KBM-7 (cell line): ENCODE data around the gene RCBTB2.

Source experiments
- DNase-seq: peaks from one replicate; pipeline ENCODE4 v3.0.0-alpha.2; 2015
- in situ Hi-C: fragments of 300-500 bp; cut with MboI; formaldehyde crosslinking; loops from 2 replicates; pipeline ENCODE4 v1.14.3; 2020; ENCODE audit warnings: low sequenced_read_pairs, low pct_unique_long_range_greater_than_20kb, mixed read lengths

Gene RCBTB2

DNA sequence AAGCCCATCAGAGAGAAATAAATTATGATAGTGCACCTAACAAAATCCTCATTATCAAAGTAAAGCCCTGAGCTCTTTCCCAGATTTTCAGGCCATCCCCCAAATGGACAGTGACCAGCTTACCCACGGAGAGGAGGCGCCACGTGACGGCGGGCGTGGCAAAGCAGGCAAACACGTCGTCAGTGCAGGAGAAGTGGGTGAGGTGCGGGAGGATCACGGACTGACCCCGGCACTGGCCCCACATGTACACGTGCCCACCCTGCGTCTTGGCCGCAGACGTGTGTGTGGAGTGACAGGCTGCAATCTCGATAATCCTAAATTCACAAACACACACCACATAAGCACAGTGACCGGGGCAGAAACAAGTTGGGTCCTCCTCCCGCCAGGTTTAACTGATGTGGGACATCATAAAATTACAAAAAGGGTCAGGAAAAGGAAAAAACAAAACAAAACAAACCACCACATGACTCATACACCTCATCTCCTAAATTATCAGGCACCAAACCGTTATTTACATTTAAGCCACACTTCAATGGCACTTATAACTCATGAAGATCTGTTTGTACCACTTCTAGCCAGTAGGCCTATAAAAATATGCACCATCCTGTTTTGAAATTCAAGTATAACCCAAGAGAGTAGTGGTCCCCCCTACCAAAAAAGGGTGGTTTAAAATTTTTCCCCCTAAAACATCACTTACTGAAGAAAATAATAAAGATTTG, 30.1 kb downstream of the RCBTB2 start:
- no peak for DNase-seq
- in situ Hi-C loops = no loop called here

DNA sequence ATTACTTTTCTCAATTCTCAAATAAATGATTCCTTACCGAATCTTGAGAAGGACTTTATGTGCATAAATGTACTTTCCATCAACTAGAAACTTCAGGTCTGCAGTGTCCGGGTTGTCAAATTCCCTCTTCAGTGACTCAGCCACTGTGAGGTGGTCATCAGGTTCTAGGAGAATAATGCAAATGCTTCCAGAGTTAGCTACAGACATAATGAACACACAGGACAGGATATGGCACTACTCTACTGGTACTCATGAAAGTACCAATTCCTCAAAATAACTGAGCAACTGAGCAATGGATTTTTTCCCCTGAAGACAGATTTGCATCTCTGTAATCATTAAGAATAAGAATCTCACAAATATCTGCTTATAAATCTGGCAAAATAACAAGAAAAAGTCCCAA, 31.2 kb downstream of the RCBTB2 start:
- in situ Hi-C loops = no loop called here
- DNase-seq = no peak

DNA sequence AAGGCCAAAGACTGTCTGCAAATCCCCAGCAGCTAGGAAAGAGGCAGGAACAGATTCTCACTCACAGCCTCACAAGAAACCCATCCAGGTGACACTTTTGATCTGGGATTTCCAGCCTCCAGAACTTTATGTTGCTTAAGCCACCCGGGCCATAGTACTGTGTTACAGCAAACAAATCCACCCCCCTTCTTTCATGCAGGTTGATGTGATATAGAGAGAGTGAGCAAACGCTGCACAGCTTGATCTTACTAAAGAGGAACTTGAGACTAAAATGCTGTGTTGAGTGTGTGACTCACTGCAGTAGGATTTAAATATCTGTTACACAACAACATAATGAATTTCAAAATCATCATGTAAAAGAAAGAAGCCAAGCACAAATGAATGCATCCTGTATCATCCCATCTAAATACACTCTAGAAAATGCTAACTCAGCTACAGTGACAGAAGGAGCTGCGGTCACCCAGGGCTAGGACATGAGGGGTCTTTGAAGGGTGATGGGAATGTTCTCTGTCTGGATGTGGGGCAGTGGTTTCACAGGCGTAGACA, 32.2 kb downstream of the RCBTB2 start:
- in situ Hi-C loops = no loop called here
- DNase-seq = peak; percentile 86

DNA sequence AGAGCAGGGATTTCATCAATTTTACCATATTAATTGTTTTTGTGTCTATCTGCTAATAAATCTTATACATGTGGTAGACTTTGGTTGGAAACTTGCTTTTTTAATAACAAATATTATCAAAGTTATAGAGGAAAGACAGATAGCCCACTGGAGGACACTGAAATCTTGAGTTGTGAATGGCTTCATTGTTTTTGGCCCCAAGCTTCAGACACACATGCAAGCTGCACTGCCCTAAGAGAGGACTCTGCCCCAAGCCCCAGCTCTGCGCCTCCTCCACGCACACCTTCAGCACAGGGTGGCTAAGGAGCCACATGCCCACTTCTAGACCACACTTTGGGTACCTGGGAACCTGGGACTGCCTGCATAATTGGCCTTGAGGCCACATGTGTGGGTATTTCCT, 35.2 kb downstream of the RCBTB2 start:
- DNase-seq = no peak
- in situ Hi-C loops = no loop called here

DNA sequence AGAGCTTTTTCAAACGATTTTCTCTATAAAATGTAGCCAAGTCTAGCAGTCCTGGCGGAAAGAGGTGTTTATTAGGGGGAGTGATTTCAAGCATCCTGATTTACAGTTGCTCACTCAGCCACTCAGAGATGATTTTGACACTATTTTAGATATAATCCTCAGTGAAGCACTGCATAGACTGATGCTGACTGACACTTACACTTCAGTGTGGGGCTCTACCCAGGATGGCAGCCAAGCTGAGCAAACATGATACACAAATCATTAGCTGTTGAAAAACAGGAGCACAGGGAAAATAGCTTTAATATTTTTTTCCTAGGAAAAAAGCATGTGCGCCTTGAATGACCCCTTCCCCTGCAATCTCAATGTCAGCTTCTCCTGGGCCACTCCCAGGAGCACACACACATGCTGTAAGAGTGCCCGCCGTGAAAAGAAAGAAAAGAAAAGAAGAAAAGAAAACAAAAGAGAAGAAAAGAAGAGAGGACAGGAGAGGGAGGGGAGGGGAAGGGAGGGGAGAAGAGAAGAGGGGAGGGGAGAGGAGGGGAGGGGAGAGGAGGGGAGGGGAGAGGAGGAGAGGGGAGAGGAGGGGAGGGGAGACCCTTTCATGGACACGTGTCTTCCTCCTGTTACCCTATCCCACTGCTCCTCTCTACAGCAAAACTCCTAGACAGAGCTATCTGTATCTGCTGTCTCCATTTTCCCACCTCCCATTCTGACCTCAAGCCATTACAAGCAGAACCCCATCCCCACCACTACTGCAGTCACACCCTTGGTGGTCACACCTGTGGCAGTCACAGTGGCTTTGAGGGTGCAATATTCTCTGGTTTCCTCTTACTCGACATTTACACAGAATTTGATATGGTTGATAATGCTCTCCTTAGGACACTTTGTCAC, 36.4 kb downstream of the RCBTB2 start:
- no peak for DNase-seq
- in situ Hi-C loops = no loop called here

DNA sequence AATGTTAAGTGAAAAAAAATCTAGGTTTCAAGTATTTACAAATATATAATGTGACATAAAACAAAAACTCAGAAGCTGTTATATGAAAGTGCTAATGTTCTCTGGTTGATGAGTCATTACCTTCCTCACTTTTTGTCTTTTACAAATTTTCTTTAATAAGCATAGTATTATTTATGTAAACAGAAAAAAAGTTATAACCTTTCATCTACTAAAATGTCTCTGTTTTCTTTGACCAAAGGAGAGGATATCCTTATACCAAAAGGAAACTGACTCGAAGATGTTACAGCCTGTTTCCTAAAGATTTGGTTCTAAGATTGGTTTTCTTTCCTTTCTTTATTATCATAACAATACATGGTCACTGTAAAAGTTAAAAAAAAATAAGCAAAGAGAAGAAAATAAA, 38.0 kb downstream of the RCBTB2 start:
- in situ Hi-C loops = no loop called here
- DNase-seq = no peak

DNA sequence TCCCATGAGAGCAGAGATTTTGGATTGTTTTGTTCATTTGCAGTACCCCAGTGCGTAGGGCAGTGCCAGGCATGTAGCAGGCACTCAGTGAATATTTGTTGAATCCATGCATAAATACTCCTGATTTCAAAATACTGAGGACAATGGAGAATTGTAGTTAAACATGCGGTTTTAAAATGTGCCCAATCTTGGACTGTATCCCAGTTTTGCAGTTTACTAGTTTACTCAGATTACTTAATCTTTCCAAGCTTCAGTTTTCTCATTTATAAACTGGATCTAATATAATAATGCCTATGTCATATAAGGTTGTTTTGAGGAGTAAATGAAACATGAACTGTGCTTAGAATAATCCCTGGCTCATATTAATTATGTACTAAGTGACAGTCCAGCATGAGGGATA, 39.0 kb downstream of the RCBTB2 start:
- DNase-seq = no peak
- in situ Hi-C loops = no loop called here

DNA sequence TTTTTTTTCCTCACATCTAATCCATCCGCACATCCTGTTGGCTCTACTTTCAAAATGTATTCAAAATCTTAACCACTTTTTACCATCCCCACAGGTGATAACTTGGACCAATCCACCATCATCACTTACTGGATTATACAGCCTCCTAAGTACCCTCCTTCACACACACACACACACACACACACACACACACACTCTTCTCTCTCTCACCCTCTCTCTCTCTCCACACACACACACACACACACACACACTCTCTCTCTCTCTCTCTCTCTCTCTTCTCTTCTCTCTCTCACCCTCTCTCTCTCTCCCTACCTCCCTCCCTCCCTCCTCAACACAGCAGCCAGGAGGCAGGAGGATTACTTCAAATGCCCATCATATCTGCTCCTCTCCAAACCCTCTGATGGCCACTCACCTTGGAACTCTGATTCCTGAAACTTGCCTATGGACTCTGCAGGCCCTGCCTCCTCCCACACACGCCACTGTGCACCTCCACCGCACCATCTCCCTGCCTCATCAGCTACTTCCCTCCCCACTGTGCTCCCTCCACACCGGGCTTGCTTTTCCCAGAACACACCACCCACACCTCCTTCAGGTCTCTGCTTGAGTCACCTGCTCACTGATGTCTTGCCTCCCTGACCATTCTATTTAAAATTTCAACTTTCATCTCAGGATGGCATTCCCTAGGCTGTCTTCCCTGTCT, 39.7 kb downstream of the RCBTB2 start:
- in situ Hi-C loops = no loop called here

DNA sequence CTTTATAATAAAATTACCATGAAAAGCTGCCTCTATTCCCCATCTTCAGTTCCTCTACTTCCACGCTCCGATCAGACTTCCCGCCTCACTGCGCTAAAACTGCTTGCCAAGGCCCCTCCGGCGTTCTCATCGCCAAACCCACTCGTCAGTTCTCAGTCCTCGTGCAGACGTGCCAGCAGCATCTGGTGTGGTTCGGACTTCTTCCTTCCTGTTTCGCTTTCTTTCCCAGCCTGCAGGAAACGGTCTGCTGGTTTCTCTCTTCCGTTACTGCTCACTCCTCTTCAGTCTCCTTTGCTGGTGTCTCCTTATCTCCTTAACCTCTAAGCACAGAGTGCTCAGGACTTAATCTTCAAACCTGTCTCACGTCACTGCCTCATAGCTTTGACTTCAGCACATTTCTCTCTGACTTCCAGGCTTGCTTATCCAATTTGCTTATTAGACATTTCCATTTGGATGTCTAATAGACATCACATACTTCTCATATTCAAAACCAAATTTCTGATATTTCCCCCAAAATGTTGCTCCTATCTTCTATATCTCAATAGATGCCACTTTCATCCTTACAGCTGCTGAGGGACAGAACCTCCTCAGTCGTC, 40.3 kb downstream of the RCBTB2 start:
- in situ Hi-C loops = no loop called here
- peak; percentile 99 for DNase-seq

More for the DNA sequence above, 39.7 kb downstream of the RCBTB2 start:
- DNase-seq = peak; percentile 69

DNA sequence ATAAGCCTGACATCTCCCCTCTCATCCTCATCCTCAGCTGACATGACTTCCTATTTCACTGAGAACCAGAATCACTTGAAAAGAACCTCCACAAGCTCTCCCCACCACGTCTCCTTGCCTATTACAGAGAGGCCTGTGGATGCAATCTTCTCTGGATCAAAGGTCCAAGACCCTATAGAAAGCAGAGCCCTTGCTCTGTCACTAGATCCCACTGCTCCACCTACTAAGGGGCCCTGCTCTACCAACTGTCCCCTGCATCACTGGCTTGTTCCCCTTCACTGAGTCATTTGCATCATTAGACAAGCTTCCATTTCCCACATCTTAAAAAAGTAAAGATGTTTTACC, 40.8 kb downstream of the RCBTB2 start:
- in situ Hi-C loops = no loop called here
- DNase-seq = no peak

DNA sequence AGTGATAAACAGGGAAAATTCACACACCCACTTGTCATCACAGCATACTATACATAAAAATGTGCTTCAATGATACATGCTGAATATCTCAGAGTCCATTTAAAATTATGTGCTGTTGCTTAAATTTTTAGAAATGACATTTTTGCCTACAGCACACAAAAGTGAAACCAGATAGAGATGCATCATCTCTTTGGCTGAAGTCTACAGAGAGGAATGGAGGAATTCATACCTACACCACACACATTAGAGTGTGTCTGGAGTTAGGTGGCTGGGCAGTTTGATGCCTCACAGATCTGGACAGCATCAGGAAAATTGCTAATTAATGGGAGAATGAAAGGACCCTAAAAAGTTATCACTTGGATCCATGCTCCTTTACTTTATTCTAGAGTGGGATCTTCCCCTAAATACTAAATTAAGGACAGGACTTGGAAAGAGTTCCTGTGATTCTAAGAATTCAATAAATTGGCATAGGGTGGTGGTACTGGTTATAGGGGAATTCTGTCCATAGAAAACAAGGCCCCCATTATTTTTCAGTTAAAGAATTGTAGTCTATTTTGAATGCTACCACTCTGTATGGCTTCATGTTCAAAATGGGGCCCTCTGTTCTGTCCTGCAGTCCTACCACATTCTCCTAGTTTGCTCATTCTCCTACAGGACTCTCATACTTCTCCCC, 41.3 kb downstream of the RCBTB2 start:
- DNase-seq = no peak
- in situ Hi-C loops = no loop called here

DNA sequence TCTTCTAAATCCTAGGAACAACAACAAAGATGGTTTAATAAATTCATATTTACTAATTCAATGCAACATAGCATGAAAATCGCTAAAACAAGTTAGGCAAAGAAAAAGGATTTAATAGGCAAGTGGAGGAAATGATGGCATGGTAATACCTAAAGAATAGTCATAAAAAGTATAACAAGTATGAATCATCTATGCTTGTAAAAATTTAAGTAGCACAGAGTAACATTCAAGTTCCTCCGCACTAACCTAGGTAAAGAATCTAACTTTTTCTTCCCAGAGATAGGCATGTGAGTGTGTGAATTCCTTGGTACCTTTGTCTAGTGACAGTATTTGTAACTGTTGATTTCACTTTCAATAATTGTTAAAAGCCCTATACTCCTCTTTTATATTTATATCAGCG, 42.6 kb downstream of the RCBTB2 start:
- no peak for DNase-seq
- in situ Hi-C loops = no loop called here

DNA sequence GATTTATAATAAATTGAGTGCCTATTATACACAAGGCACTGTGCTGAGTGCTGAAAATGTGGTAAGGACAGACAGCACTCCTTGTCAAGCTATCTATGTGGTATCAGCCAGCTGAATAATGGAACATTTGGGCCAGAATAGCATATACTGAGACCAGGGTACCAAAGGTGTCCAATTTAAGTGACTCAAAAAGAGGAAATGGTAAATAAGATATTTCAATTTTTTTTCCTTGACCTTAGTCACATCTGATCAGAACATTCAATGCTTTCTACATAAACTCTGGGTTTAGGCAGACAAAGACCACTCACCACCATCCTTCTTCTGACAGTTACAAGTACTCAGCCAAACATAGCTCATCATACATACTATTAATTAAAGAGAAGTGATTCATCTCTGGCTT, 43.2 kb downstream of the RCBTB2 start:
- no peak for DNase-seq
- in situ Hi-C loops = no loop called here

DNA sequence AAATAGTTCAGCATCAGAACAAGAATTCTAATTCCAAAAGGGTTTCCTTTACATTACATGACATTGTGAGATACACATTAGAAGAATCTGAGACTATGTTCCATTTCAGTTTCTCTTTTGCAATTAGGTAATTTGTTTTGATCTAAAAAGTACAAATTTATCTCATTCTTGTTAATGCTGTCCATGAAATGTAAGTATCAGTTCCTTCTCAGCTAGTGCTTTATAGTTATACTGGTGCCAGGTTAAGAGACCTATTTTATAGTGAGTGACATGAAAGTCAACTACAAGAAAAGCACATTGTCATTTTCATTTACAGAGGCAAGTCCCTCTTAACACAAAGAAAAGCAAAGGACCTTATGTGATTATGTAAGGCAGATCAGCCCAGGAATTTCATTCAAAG, 43.9 kb downstream of the RCBTB2 start:
- in situ Hi-C loops = no loop called here

DNA sequence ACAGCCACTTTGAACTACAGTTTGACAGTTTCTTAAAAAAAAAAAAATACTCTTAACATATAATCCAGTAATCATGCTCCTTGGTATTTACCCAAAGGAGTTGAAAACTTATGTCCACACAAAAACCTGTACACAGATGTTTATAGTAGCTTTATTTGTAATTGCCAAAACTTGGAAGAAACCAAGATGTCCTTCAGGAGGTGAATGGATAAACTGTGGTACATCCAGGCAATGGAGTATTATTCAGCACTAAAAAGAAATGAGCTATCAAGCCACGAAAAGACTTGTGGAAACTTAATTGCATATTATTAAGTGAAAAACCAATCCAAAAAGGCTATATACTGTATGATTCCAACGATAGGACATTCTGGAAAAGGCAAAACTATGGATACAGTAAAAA, 44.9 kb downstream of the RCBTB2 start:
- no peak for DNase-seq
- in situ Hi-C loops = no loop called here

More for the DNA sequence above, 43.9 kb downstream of the RCBTB2 start:
- DNase-seq = no peak

DNA sequence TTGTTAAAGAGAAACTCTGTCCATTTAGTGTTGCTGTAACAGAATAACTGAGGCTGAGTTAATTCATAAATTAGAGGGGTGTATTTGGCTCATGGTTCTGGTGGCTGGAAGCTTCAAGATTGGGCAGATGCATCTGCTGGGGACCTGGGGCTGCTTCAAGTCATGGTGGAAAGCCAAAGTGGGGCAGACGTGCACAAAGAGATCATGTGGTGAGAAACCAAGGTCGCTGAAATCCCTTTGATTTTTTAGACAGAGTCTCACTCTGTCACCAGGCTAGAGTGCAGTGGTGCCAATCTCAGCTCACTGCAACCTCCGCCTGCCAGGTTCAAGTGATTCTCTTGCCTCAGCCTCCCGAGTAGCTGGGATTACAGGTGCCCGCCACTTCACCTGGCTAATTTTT, 46.0 kb downstream of the RCBTB2 start:
- no peak for DNase-seq
- in situ Hi-C loops = no loop called here

DNA sequence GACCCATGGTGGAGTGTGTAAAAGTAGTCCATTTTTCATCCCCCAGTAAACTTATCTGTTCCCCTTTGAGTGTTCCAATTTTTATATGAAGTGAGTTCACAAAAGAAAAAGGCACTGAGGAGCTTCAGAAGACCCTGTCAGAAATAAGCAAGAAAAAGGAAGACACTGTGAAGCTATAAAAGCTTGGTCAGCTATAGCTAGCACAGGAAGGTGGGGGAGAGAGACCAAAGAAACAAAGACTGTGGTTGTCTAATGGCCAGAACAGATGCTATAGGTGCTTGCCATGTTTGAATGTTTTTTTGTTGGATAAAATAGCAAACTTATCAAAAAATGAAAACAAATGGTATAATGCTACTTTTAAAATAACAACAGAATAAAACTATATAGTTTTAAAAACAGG, 46.5 kb downstream of the RCBTB2 start:
- in situ Hi-C loops = no loop called here
- peak; percentile 78 for DNase-seq

DNA sequence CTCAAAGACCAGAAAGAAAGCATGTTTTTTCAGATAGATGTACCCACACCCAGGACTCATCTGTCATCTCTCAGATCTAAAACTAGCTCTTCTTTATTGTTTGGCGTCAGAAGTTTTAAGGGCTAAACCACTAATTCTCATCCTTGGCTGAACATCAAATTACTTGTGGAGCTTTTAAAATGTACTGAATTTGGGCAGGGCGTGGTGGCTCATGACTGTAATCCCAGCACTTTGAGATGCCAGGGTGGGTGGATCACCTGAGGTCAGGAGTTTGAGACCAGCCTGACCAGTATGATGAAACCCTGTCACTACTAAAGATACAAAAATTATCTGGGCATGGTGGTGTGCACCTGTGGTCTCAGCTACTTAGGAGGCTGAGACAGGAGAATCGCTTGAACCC, 47.4 kb downstream of the RCBTB2 start:
- no peak for DNase-seq
- in situ Hi-C loops = no loop called here

DNA sequence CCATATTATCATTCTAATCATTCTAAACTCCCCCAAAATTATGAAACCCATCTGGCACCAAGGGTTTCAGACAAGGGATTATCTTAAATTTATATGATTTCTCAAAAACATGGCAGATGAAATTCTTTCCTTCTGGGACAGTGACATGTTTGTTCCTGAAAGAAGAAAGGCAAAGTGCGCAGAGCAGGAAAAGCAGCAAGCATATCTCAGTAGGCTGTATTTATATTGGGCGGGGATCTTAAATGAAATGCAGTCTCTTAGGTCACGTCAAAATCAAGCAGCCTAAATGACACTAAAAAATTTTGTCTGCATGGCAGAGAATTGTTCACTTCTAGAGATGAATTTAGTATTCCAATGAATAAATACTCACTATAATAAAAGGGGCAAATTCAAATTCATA, 49.3 kb downstream of the RCBTB2 start:
- no peak for DNase-seq
- in situ Hi-C loops = no loop called here
